Thyroid gland (tissue), 4 donors: Measurements from ENCODE around the gene GCFC2. TPM values are rescaled to one million over a fixed set of nuclear protein-coding genes. Genes with fewer than 3 reads are reported as not detected.

Source experiments
- DNase-seq, 2 donors: peaks; one replicate each; pipeline ENCODE4 v3.0.0-alpha.2; 2019
- H3K27ac ChIP-seq, 3 donors: fragments of 200-600 bp; sonication (generic); 1 replicate in 2 of 3; 2 replicates in 1 of 3; pipeline ENCODE4 v1.5.1; 2016 to 2019; ENCODE audit warnings: mild to moderate bottlenecking in 1 of 3, moderate library complexity in 1 of 3
- H3K27me3 ChIP-seq: fragments of 200-600 bp; sonication (generic); one replicate; pipeline ENCODE4 v1.5.1; 2019
- H3K36me3 ChIP-seq, 2 donors: fragments of 200-600 bp; sonication (generic); one replicate each; pipeline ENCODE4 v1.5.1; 2016 to 2019
- H3K4me1 ChIP-seq, 2 donors: fragments of 200-600 bp; sonication (generic); one replicate each; pipeline ENCODE4 v1.5.1; 2017 to 2019
- H3K4me3 ChIP-seq, 3 donors: fragments of 200-600 bp; sonication (generic); replicated peaks in 1 of 3; 1 replicate in 2 of 3; 2 replicates in 1 of 3; pipeline ENCODE4 v1.5.1; 2016; ENCODE audit warnings: mild to moderate bottlenecking in 1 of 3
- H3K9me3 ChIP-seq: fragments of 200-600 bp; sonication (generic); one replicate; pipeline ENCODE4 v1.5.1; 2017
- POLR2A ChIP-seq, 2 donors: fragments of 450-650 bp; IDR thresholded peaks; one replicate each; pipeline ENCODE4 v1.6.1; 2017; ENCODE audit warnings: antibody characterized with exemption in 2 of 2, mild to moderate bottlenecking in 2 of 2, moderate library complexity in 1 of 2
- WGBS, 2 donors: methylation state at CpG; one replicate each; pipeline ENCODE4 v1.1.5; 2017; 5-methylcytosine and 5-hydroxymethylcytosine counted together
- intact Hi-C: fragments of 100-400 bp; cut with DNase I; formaldehyde crosslinking; loops from one replicate; pipeline ENCODE4 v1.15.1; 2023
- total RNA-seq, 4 donors: library from RNA; depleted of rRNA; stranded (reverse); fragments of >200 nt; gene quantifications; one replicate each; pipeline ENCODE4 v1.2.3, GENCODE V29; 2016
- TF ChIP-seq, protein P1 (sequence below), 6 experiments: fragments of 200-600 bp in 3 of 6; fragments of 450-650 bp in 3 of 6; sonication (generic) in 3 of 6; IDR thresholded peaks; one replicate each; pipeline ENCODE4 v1.5.1; 2016 to 2019; ENCODE audit warnings: antibody characterized with exemption in 6 of 6, mild to moderate bottlenecking in 2 of 6, inconsistent platforms in 1 of 6, moderate library complexity in 1 of 6

Gene GCFC2
- total RNA-seq, 4 donors from 2014 or later = 38.2 to 47.8 (median 43.0) TPM

DNA sequence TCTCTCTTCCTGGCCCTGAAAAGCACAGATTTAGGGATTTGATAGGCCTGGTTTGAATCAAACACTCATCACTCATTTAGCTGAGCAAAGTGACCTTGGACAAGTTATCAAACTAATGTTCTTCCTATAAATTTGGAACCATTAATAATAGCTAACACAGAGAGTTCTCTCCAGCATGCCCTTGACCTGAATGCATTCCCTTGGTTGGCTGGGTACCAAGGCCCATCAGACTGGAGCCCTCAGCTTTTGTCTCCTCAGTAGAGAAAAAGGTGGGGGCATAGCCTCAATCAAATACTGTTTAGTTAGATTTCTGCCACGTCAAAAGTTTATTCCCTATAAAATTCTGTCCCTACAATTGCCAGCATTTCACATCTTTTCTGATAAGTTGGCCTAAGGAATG is 77.9 kb downstream of the GCFC2 start:
- Histone ChIP-seq H3K9me3 (no peaks in the 10 kb centered on the region), H3K4me3 (no peak overlapping the region), H3K27ac (peak overlapping the region; percentile 88 to 96 (median 95)), H3K4me1 (peaks cover 25 to 26% of the 10 kb centered on the region in 2 donors), H3K36me3 (no peaks in the 10 kb centered on the region), H3K27me3 (no peaks in the 10 kb centered on the region)
- TF ChIP-seq POLR2A (IDR thresholded peaks at IDR 0.05) = no peak
- TF ChIP-seq, protein P1, sequence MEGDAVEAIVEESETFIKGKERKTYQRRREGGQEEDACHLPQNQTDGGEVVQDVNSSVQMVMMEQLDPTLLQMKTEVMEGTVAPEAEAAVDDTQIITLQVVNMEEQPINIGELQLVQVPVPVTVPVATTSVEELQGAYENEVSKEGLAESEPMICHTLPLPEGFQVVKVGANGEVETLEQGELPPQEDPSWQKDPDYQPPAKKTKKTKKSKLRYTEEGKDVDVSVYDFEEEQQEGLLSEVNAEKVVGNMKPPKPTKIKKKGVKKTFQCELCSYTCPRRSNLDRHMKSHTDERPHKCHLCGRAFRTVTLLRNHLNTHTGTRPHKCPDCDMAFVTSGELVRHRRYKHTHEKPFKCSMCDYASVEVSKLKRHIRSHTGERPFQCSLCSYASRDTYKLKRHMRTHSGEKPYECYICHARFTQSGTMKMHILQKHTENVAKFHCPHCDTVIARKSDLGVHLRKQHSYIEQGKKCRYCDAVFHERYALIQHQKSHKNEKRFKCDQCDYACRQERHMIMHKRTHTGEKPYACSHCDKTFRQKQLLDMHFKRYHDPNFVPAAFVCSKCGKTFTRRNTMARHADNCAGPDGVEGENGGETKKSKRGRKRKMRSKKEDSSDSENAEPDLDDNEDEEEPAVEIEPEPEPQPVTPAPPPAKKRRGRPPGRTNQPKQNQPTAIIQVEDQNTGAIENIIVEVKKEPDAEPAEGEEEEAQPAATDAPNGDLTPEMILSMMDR (IDR thresholded peaks at IDR 0.05) = no peak
- peak; percentile 81 to 83 for DNase-seq
- whole genome bisulfite sequencing, 2 donors = 10 to 28% methylated on average over 1 of the region's 1 CpG
- intact Hi-C loops = no loop called here

DNA sequence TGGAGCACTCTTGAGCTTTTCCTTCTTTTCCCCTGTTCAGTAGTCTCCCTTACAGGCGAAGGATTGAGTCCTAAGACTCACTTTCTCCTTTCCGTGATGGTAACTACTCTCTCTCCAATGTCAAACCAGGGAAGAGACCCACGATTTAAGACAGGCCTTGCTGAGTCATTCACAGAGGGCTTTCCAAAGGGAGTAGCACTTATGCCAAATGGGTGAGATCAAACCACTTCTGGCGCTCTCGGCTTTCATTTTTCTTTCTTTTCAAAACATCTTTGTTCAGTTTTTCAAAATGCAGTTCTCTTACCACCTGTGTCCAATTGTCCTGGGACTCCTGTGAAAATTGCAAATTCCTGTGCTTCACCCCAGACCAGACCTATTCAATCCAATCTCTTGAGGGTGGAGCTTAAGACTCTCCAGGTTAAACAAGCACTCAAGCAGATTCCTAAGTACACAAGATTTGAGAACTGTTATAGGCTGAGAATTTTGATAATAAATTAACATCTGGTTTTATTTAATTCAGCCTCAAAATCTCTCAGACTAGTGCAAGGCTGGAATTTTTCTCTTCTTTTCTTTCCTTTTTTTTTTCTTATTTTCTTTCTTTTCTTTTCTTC is 78.5 kb downstream of the GCFC2 start:
- Histone ChIP-seq H3K36me3 (no peaks in the 10 kb centered on the region), H3K4me3 (no peak overlapping the region), H3K4me1 (peaks cover 25 to 26% of the 10 kb centered on the region in 2 donors), H3K27me3 (no peaks in the 10 kb centered on the region), H3K27ac (peak overlapping the region; percentile 88 to 96 (median 95)), H3K9me3 (no peaks in the 10 kb centered on the region)
- intact Hi-C loops = no loop called here
- peak; percentile 52 to 54 for DNase-seq
- 19 to 27% methylated on average over 5 of the region's 5 CpGs for WGBS, 2 donors
- TF ChIP-seq POLR2A (IDR thresholded peaks at IDR 0.05) = no peak
- TF ChIP-seq, protein P1 (IDR thresholded peaks at IDR 0.05) = no peak

DNA sequence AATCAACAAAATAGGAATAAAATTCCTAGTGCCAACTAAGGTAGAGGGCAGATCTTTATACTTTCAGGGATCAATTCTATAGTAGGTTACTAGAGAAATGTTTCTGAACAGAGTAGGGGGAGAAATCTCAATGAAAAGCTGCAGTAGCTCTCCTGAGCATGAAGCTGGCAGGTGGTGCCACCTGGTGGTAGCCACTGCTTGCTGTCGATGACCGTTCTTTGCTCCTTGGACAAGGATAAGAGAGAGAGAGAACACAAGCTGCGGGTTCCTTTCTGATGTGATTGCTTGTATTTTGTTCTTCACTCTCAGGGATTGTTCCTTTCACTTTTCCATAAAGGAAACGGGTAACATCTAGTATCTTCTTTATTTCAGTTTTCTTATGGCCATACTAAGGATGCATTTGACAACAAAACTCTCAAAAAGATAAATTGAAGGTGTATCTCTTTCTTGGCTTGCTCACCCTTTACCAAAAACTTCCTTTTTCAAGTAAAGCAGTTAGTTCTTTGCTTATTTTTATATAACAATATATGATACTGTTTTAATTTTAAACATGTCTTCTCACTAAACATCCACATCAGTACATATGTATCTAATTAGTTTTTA is 82.7 kb downstream of the GCFC2 start:
- no peak for TF ChIP-seq POLR2A (IDR thresholded peaks at IDR 0.05)
- TF ChIP-seq, protein P1 (IDR thresholded peaks at IDR 0.05) = peak; percentile 67 to 88 (median 75)
- H3K9me3 ChIP-seq = no peaks in the 10 kb centered on the region
- H3K27me3 ChIP-seq = no peaks in the 10 kb centered on the region
- DNase-seq = peak; percentile 83 to 86
- 1 to 2% methylated on average over 4 of the region's 4 CpGs for WGBS, 2 donors
- no peak overlapping the region for H3K27ac ChIP-seq
- no peak overlapping the region for H3K4me3 ChIP-seq
- peaks cover 20 to 21% of the 10 kb centered on the region in 2 donors for H3K4me1 ChIP-seq
- H3K36me3 ChIP-seq = no peaks in the 10 kb centered on the region
- intact Hi-C loops = loop anchor here (5.0 kb wide), 1 partner anchor 166 kb away; no protein-coding TSS in a partner anchor

DNA sequence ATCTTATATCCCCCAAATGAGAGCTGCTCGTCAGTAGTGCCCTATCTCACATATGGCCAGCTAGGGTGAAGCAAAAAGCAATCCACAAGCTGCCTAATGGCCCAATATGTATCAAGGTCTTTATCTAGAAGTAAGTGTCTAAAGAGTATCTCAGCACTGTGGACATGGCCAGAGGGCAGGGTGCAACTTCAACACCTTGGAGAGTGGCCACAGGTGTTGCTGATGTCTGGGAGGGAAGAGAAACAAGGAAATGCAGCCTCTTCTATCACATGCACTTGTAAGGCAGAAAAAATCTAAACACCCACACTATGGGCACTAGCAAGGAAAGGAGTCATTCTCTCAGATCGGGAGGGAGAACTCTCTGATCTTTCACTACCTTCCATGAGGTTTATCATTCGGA is 87.8 kb downstream of the GCFC2 start:
- Histone ChIP-seq H3K27ac (no peak overlapping the region), H3K4me1 (no peaks in the 10 kb centered on the region), H3K36me3 (no peaks in the 10 kb centered on the region), H3K9me3 (no peaks in the 10 kb centered on the region), H3K27me3 (no peaks in the 10 kb centered on the region), H3K4me3 (no peak overlapping the region)
- TF ChIP-seq, protein P1 (IDR thresholded peaks at IDR 0.05) = no peak
- TF ChIP-seq POLR2A (IDR thresholded peaks at IDR 0.05) = no peak
- 86 to 89% methylated on average over 3 of the region's 3 CpGs for WGBS, 2 donors
- no peak for DNase-seq
- intact Hi-C loops = no loop called here

DNA sequence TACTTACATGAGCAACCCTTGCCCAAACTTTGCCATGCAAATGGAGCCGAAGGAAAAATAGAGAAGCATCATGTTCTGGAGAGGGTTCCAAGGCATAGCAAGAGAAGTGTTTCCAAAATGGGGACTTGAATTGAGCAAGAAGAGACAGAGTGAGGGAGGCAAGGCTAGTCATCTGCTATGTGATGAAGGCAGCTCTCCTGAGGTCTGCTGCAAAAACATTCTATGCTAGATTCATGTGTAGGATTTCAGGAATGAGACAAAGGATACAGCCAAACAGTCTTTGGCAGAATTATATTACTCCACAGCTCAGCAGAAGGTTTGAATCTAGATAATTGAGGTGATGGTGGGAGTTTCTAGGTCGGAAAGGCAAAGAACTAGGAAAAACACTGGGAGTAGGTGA is 88.2 kb downstream of the GCFC2 start:
- no peak for TF ChIP-seq POLR2A (IDR thresholded peaks at IDR 0.05)
- TF ChIP-seq, protein P1 (IDR thresholded peaks at IDR 0.05) = no peak
- H3K4me1 ChIP-seq = no peaks in the 10 kb centered on the region
- no peak overlapping the region for H3K4me3 ChIP-seq
- H3K27ac ChIP-seq = no peak overlapping the region
- WGBS, 2 donors = 44 to 74% methylated on average over 2 of the region's 2 CpGs
- no peaks in the 10 kb centered on the region for H3K36me3 ChIP-seq
- no peaks in the 10 kb centered on the region for H3K27me3 ChIP-seq
- no peaks in the 10 kb centered on the region for H3K9me3 ChIP-seq
- intact Hi-C loops = no loop called here
- DNase-seq = no peak
